H9 (cell line): Measurements from ENCODE around the gene CCM2. TPM values are rescaled to one million over a fixed set of nuclear protein-coding genes. Genes with fewer than 3 reads are reported as not detected.
A peak's percentile ranks its signal among the peaks of the same experiment; 100 is the strongest.

ENCODE experiments used
- DNase-seq: peaks from one replicate; pipeline ENCODE4 v3.0.0-alpha.2; 2017
- H2AFZ ChIP-seq: one replicate; pipeline ENCODE4 v1.6.1; 2013; ENCODE audit warnings: mild to moderate bottlenecking, low read length, control low read depth, moderate library complexity
- H2AK5ac ChIP-seq: 2 replicates; pipeline ENCODE4 v1.6.1; 2013; ENCODE audit warnings: low read length, control low read depth, mixed read lengths; ENCODE audit not compliant: insufficient read length
- H2BK120ac ChIP-seq: one replicate; pipeline ENCODE4 v1.6.1; 2013; ENCODE audit warnings: low read depth, mild to moderate bottlenecking, low read length, control low read depth, inconsistent platforms; ENCODE audit not compliant: poor library complexity, severe bottlenecking
- H2BK12ac ChIP-seq: 2 replicates; pipeline ENCODE4 v1.6.1; 2013; ENCODE audit warnings: low read length, control low read depth, mixed read lengths, low read depth; ENCODE audit not compliant: insufficient read length
- H2BK15ac ChIP-seq: 2 replicates; pipeline ENCODE4 v1.6.1; 2013; ENCODE audit warnings: low read depth, low read length, control low read depth
- H2BK20ac ChIP-seq: one replicate; pipeline ENCODE4 v1.6.1; 2013; ENCODE audit warnings: low read depth, mild to moderate bottlenecking, low read length, control low read depth, inconsistent platforms; ENCODE audit not compliant: poor library complexity, severe bottlenecking
- H2BK5ac ChIP-seq: 2 replicates; pipeline ENCODE4 v1.6.1; 2013; ENCODE audit warnings: low read length, control low read depth, mixed read lengths; ENCODE audit not compliant: insufficient read length
- H3K14ac ChIP-seq: 2 replicates; pipeline ENCODE4 v1.6.1; 2013; ENCODE audit warnings: low read length, control low read depth; ENCODE audit not compliant: insufficient read depth
- H3K18ac ChIP-seq: 2 replicates; pipeline ENCODE4 v1.6.1; 2013; ENCODE audit warnings: low read depth, mild to moderate bottlenecking, mixed read lengths, low read length, control low read depth; ENCODE audit not compliant: insufficient read length
- H3K23ac ChIP-seq: 2 replicates; pipeline ENCODE4 v1.6.1; 2013; ENCODE audit warnings: low read length, control low read depth, mixed read lengths, low read depth; ENCODE audit not compliant: insufficient read length
- H3K23me2 ChIP-seq: 2 replicates; pipeline ENCODE4 v1.6.1; 2013; ENCODE audit warnings: low read depth, mild to moderate bottlenecking, mixed read lengths, low read length, control low read depth; ENCODE audit not compliant: insufficient read length, poor library complexity, severe bottlenecking
- H3K27ac ChIP-seq: 2 replicates; pipeline ENCODE4 v1.5.1; 2013; ENCODE audit warnings: low read length, control low read depth, mixed read lengths, low read depth; ENCODE audit not compliant: insufficient read length
- H3K27me3 ChIP-seq: 2 replicates; pipeline ENCODE4 v1.6.1; 2013; ENCODE audit warnings: low read length, control low read depth, inconsistent platforms; ENCODE audit not compliant: insufficient read depth
- H3K4ac ChIP-seq: 2 replicates; pipeline ENCODE4 v1.6.1; 2013; ENCODE audit warnings: low read depth, mild to moderate bottlenecking, control low read depth, inconsistent platforms, low read length, moderate library complexity
- H3K4me1 ChIP-seq: 2 replicates; pipeline ENCODE4 v1.6.1; 2013; ENCODE audit warnings: low read length, control low read depth, inconsistent platforms; ENCODE audit not compliant: insufficient read depth
- H3K4me2 ChIP-seq: 2 replicates; pipeline ENCODE4 v1.6.1; 2013; ENCODE audit warnings: low read length, control low read depth, mixed read lengths; ENCODE audit not compliant: insufficient read length, insufficient read depth
- H3K56ac ChIP-seq: 2 replicates; pipeline ENCODE4 v1.6.1; 2013; ENCODE audit warnings: low read depth, mild to moderate bottlenecking, mixed read lengths, low read length, control low read depth; ENCODE audit not compliant: insufficient read length
- H3K79me1 ChIP-seq: 2 replicates; pipeline ENCODE4 v1.6.1; 2013; ENCODE audit warnings: low read depth, mild to moderate bottlenecking, moderate library complexity, low read length, control low read depth, inconsistent platforms; ENCODE audit not compliant: insufficient read depth, poor library complexity, severe bottlenecking
- H3K79me2 ChIP-seq: 2 replicates; pipeline ENCODE4 v1.6.1; 2013; ENCODE audit warnings: low read length, control low read depth, inconsistent platforms; ENCODE audit not compliant: insufficient read depth
- H3K9ac ChIP-seq: 2 replicates; pipeline ENCODE4 v1.6.1; 2013; ENCODE audit warnings: low read length, control low read depth, mixed read lengths; ENCODE audit not compliant: insufficient read length; ENCODE audit errors: extremely low read depth
- H3K9me3 ChIP-seq: one replicate; pipeline ENCODE4 v1.6.1; 2013; ENCODE audit warnings: low read depth, low read length, inconsistent platforms; ENCODE audit not compliant: control insufficient read depth
- H3T11ph ChIP-seq: one replicate; pipeline ENCODE4 v1.6.1; 2013; ENCODE audit warnings: mild to moderate bottlenecking, low read length, control low read depth, inconsistent platforms
- H4K20me1 ChIP-seq: one replicate; pipeline ENCODE4 v1.6.1; 2013; ENCODE audit not compliant: control insufficient read depth, insufficient read length, insufficient read depth
- H4K5ac ChIP-seq: 2 replicates; pipeline ENCODE4 v1.6.1; 2013; ENCODE audit warnings: low read depth, mild to moderate bottlenecking, mixed read lengths, low read length, control low read depth; ENCODE audit not compliant: insufficient read length
- H4K8ac ChIP-seq: replicated peaks from 2 replicates; pipeline ENCODE4 v1.6.1; 2013; ENCODE audit warnings: low read length, control low read depth, mixed read lengths, low read depth; ENCODE audit not compliant: insufficient read length
- H4K91ac ChIP-seq: 2 replicates; pipeline ENCODE4 v1.6.1; 2013; ENCODE audit warnings: low read depth, mild to moderate bottlenecking, moderate library complexity, mixed read lengths, low read length, control low read depth; ENCODE audit not compliant: insufficient read length
- H3K27ac Mint-ChIP-seq, 3 experiments: 2 replicates in 2 of 3; 3 replicates in 1 of 3; pipeline ENCODE4 v1.8.0; 2020 to 2021; ENCODE audit warnings: mixed read lengths in 3 of 3, mild to moderate bottlenecking in 1 of 3, moderate library complexity in 1 of 3
- H3K27me3 Mint-ChIP-seq: 2 replicates; pipeline ENCODE4 v1.8.0; 2021; ENCODE audit warnings: low read depth, mild to moderate bottlenecking, moderate library complexity, mixed read lengths
- H3K36me3 Mint-ChIP-seq, 3 experiments: 2 replicates in 2 of 3; 3 replicates in 1 of 3; pipeline ENCODE4 v1.8.0; 2020 to 2021; ENCODE audit warnings: low read depth in 3 of 3, mixed read lengths in 3 of 3; ENCODE audit not compliant: insufficient read depth in 1 of 3
- H3K4me1 Mint-ChIP-seq, 2 experiments: 2 replicates each; pipeline ENCODE4 v1.8.0; 2020; ENCODE audit warnings: mixed read lengths in 2 of 2
- H3K4me3 Mint-ChIP-seq, 2 experiments: 2 replicates in 1 of 2; 3 replicates in 1 of 2; pipeline ENCODE4 v1.8.0; 2020 to 2021; ENCODE audit warnings: mild to moderate bottlenecking in 2 of 2, mixed read lengths in 2 of 2, moderate library complexity in 1 of 2
- H3K9me3 Mint-ChIP-seq, 2 experiments: 2 replicates in 1 of 2; 3 replicates in 1 of 2; pipeline ENCODE4 v1.8.0; 2020; ENCODE audit warnings: mild to moderate bottlenecking in 2 of 2, mixed read lengths in 2 of 2, moderate library complexity in 1 of 2
- CTCF ChIP-seq: fragments of 200-600 bp; sonication (generic); conservative IDR thresholded peaks from 3 replicates; pipeline ENCODE4 v1.8.0; 2021; ENCODE audit warnings: antibody characterized with exemption, mild to moderate bottlenecking
- WGBS: extraction: QIAGEN DNeasy Blood & Tissue Kit; methylation state at CpG from one replicate; pipeline ENCODE4 v1.1.7; 2013; ENCODE audit warnings: missing lambda C conversion rate, low lambda C conversion rate, mixed read lengths; ENCODE audit not compliant: insufficient read length; ENCODE audit errors: extremely low coverage; 5-methylcytosine and 5-hydroxymethylcytosine counted together
- total RNA-seq: library from RNA; stranded (reverse); gene quantifications from 2 replicates; pipeline ENCODE4 v1.2.1, GENCODE V29; 2021

The CCM2 gene
- total RNA-seq, 1 experiment from 2014 or later: 30.4 TPM

- no peak overlapping the region for H2BK15ac ChIP-seq
- H3K9ac ChIP-seq: peak overlapping the region; percentile 99
- no peak for TF ChIP-seq CTCF
- no peak overlapping the region for H2AFZ ChIP-seq
- no peak overlapping the region for H4K91ac ChIP-seq
- peaks cover 27 to 33% of the 10 kb centered on the region in 2 experiments for H3K4me1 Mint-ChIP-seq
- no peak overlapping the region for H3K23ac ChIP-seq
- no CpG with 5 or more reads among the region's 3 CpGs for WGBS
- no peaks in the 10 kb centered on the region; the same call in 1 of the 2 replicates for H3K27me3 Mint-ChIP-seq
- no peak overlapping the region for H3K56ac ChIP-seq
- H3K36me3 Mint-ChIP-seq: peaks cover 36 to 68% (median 40%) of the 10 kb centered on the region in 3 experiments
- H3K4me3 Mint-ChIP-seq: peak overlapping the region; percentile 96 to 99
- peaks cover 3% of the 10 kb centered on the region for H3K23me2 ChIP-seq
- H3K9me3 ChIP-seq: no peaks in the 10 kb centered on the region
- no peaks in the 10 kb centered on the region for H3K4me1 ChIP-seq
- H3K4ac ChIP-seq: no peak overlapping the region
- H3K18ac ChIP-seq: no peak overlapping the region
- H3K27ac ChIP-seq: no peak overlapping the region
- H3T11ph ChIP-seq: no peak overlapping the region
- H2BK20ac ChIP-seq: no peak overlapping the region
- H3K14ac ChIP-seq: no peak overlapping the region
- no peak overlapping the region for H2BK12ac ChIP-seq
- no peaks in the 10 kb centered on the region; a peak in 1 of 5 replicates for H3K9me3 Mint-ChIP-seq
- no peak overlapping the region for H2BK120ac ChIP-seq
- no peaks in the 10 kb centered on the region for H3K27me3 ChIP-seq
- peak overlapping the region; percentile 92 for H3K4me2 ChIP-seq
- H4K5ac ChIP-seq: no peak overlapping the region
- no peak overlapping the region for H2AK5ac ChIP-seq
- H4K20me1 ChIP-seq: no peaks in the 10 kb centered on the region
- no peak overlapping the region for H4K8ac ChIP-seq
- H3K27ac Mint-ChIP-seq: peak overlapping the region in 2 of 3 experiments; percentile 68 to 99; a peak in 4 of 7 replicates
- DNase-seq: no peak
- peaks cover 13% of the 10 kb centered on the region; the same call in 1 of the 2 replicates for H3K79me2 ChIP-seq
- peaks cover 4% of the 10 kb centered on the region for H3K79me1 ChIP-seq
- H2BK5ac ChIP-seq: no peak overlapping the region
Observed at GRCh38 chr7:44984478-44984758, 15.6 kb upstream of the CCM2 start.
